ENCODE results near the gene KCNAB2.

Gene KCNAB2

GRCh38 chr1:6045110-6045502 lies 582 bp upstream of the KCNAB2 start:
- H3K4me3 ChIP-seq (ENCODE audit: low read depth, low read length), result no peak overlapping the region
- no peak for TF ChIP-seq CTCF (IDR thresholded peaks at IDR 0.05; ENCODE audit: insufficient read depth, low read depth, low read length, missing control alignments)
- no peak for DNase-seq (ENCODE audit: low read depth)

GRCh38 chr1:6046279-6046678 lies 591 bp downstream of the KCNAB2 start:
- TF ChIP-seq CTCF (IDR thresholded peaks at IDR 0.05; ENCODE audit: insufficient read depth, low read depth, low read length, missing control alignments), result no peak
- DNase-seq (ENCODE audit: low read depth), result no peak
- no peak overlapping the region for H3K4me3 ChIP-seq (ENCODE audit: low read depth, low read length)

- no peak for TF ChIP-seq CTCF (IDR thresholded peaks at IDR 0.05; ENCODE audit: insufficient read depth, low read depth, low read length, missing control alignments)
- H3K4me3 ChIP-seq (ENCODE audit: low read depth, low read length), result no peak overlapping the region
- DNase-seq (ENCODE audit: low read depth), result no peak
These were observed 2.6 kb downstream of the KCNAB2 start for GRCh38 chr1:6048179-6048867.

- DNase-seq (ENCODE audit: low read depth), result no peak
- no peak for TF ChIP-seq CTCF (IDR thresholded peaks at IDR 0.05; ENCODE audit: insufficient read depth, low read depth, low read length, missing control alignments)
- H3K4me3 ChIP-seq (ENCODE audit: low read depth, low read length), result no peak overlapping the region
These were observed 3.7 kb downstream of the KCNAB2 start for GRCh38 chr1:6049419-6049818.

- no peak for TF ChIP-seq CTCF (IDR thresholded peaks at IDR 0.05; ENCODE audit: insufficient read depth, low read depth, low read length, missing control alignments)
- no peak for DNase-seq (ENCODE audit: low read depth)
- no peak overlapping the region for H3K4me3 ChIP-seq (ENCODE audit: low read depth, low read length)
These were observed 5.7 kb downstream of the KCNAB2 start for GRCh38 chr1:6051423-6051822.

GRCh38 chr1:6052543-6053205 lies 7.0 kb downstream of the KCNAB2 start:
- peak; percentile 33 for DNase-seq (ENCODE audit: low read depth)
- peak; percentile 15 for TF ChIP-seq CTCF (IDR thresholded peaks at IDR 0.05; ENCODE audit: insufficient read depth, low read depth, low read length, missing control alignments)
- no peak overlapping the region for H3K4me3 ChIP-seq (ENCODE audit: low read depth, low read length)

GRCh38 chr1:6053206-6053546 lies 7.5 kb downstream of the KCNAB2 start:
- no peak for TF ChIP-seq CTCF (IDR thresholded peaks at IDR 0.05; ENCODE audit: insufficient read depth, low read depth, low read length, missing control alignments)
- H3K4me3 ChIP-seq (ENCODE audit: low read depth, low read length), result no peak overlapping the region
- no peak for DNase-seq (ENCODE audit: low read depth)
